Measurements from ENCODE around the gene STIL. TPM values are rescaled to one million over a fixed set of nuclear protein-coding genes. Genes with fewer than 3 reads are reported as not detected.

Gene STIL
- polyA plus RNA-seq, 1 donor (not counting 4 experiments of a cell fraction or from before 2014, with no cell fraction given) = 10.5 TPM

- H3K4me1 ChIP-seq (ENCODE audit: control insufficient read depth, extremely low read depth, insufficient read depth, low read length) = peaks cover 1% of the 10 kb centered on the region
- H3K4me2 ChIP-seq (ENCODE audit: control insufficient read depth, extremely low read depth, insufficient read depth, low read depth, low read length) = no peak overlapping the region
- dilution Hi-C loops (cut with MboI; ENCODE audit: extremely low pct_ligation_motif_present, low sequenced_read_pairs) = no loop called here
- H4K20me1 ChIP-seq (ENCODE audit: control insufficient read depth, extremely low read depth, insufficient read depth, low read length) = no peaks in the 10 kb centered on the region
- no peak for TF ChIP-seq CTCF (optimal IDR thresholded peaks at IDR 0.05 in 1 of 3, IDR thresholded peaks at IDR 0.05 in 1 of 3, conservative IDR thresholded peaks at IDR 0.05 in 1 of 3; ENCODE audit: extremely low read depth in 1 of 3, insufficient read depth in 2 of 3, low read length in 3 of 3)
- TF ChIP-seq EZH2 (IDR thresholded peaks at IDR 0.05; ENCODE audit: low read length) = no peak
- no peaks in the 10 kb centered on the region for H3K9me1 ChIP-seq (ENCODE audit: control insufficient read depth, extremely low read depth, insufficient read depth, low read length)
- H3K79me2 ChIP-seq (ENCODE audit: control insufficient read depth, insufficient read depth, low read length) = peaks cover 9% of the 10 kb centered on the region
- no peak for FAIRE-seq
- H3K9me3 ChIP-seq (ENCODE audit: control insufficient read depth, low read depth, low read length) = no peaks in the 10 kb centered on the region
- peak overlapping the region; percentile 39 for H2AFZ ChIP-seq (ENCODE audit: control insufficient read depth, low read length)
- H3K27ac ChIP-seq (ENCODE audit: control insufficient read depth, insufficient read depth, low read length) = no peak overlapping the region
- no peak overlapping the region for H3K9ac ChIP-seq (ENCODE audit: control insufficient read depth, extremely low read depth, insufficient read depth, low read length)
- DNase-seq (ENCODE audit: low read depth, low spot score) = no peak
- H3K4me3 ChIP-seq (ENCODE audit: control insufficient read depth in 2 of 3, extremely low read depth in 1 of 3, insufficient read depth in 2 of 3, low read depth in 1 of 3, low read length in 3 of 3) = no peak overlapping the region
- no peaks in the 10 kb centered on the region for H3K36me3 ChIP-seq (ENCODE audit: control insufficient read depth in 2 of 2, extremely low read depth in 1 of 2, insufficient read depth in 2 of 2, low read length in 2 of 2)
- H3K27me3 ChIP-seq (ENCODE audit: control insufficient read depth, extremely low read depth, insufficient read depth, low read length) = no peaks in the 10 kb centered on the region
These were observed 3.9 kb upstream of the STIL start for GRCh38 chr1:47317841-47318240.

- no peak for TF ChIP-seq CTCF (optimal IDR thresholded peaks at IDR 0.05 in 1 of 3, IDR thresholded peaks at IDR 0.05 in 1 of 3, conservative IDR thresholded peaks at IDR 0.05 in 1 of 3; ENCODE audit: extremely low read depth in 1 of 3, insufficient read depth in 2 of 3, low read length in 3 of 3)
- TF ChIP-seq EZH2 (IDR thresholded peaks at IDR 0.05; ENCODE audit: low read length) = no peak
- Histone ChIP-seq H3K4me2 (ENCODE audit: control insufficient read depth, extremely low read depth, insufficient read depth, low read depth, low read length) (no peak overlapping the region), H2AFZ (ENCODE audit: control insufficient read depth, low read length) (no peak overlapping the region), H3K27me3 (ENCODE audit: control insufficient read depth, extremely low read depth, insufficient read depth, low read length) (no peaks in the 10 kb centered on the region), H3K27ac (ENCODE audit: control insufficient read depth, insufficient read depth, low read length) (no peak overlapping the region), H3K79me2 (ENCODE audit: control insufficient read depth, insufficient read depth, low read length) (peaks cover 42% of the 10 kb centered on the region), H3K36me3 (ENCODE audit: control insufficient read depth in 2 of 2, extremely low read depth in 1 of 2, insufficient read depth in 2 of 2, low read length in 2 of 2) (peaks cover 1 to 9% of the 10 kb centered on the region in 2 experiments), H3K4me3 (ENCODE audit: control insufficient read depth in 2 of 3, extremely low read depth in 1 of 3, insufficient read depth in 2 of 3, low read depth in 1 of 3, low read length in 3 of 3) (no peak overlapping the region), H3K9ac (ENCODE audit: control insufficient read depth, extremely low read depth, insufficient read depth, low read length) (no peak overlapping the region), H3K9me3 (ENCODE audit: control insufficient read depth, low read depth, low read length) (no peaks in the 10 kb centered on the region), H4K20me1 (ENCODE audit: control insufficient read depth, extremely low read depth, insufficient read depth, low read length) (no peaks in the 10 kb centered on the region), H3K9me1 (ENCODE audit: control insufficient read depth, extremely low read depth, insufficient read depth, low read length) (no peaks in the 10 kb centered on the region), H3K4me1 (ENCODE audit: control insufficient read depth, extremely low read depth, insufficient read depth, low read length) (peaks cover 5% of the 10 kb centered on the region)
- dilution Hi-C loops (cut with MboI; ENCODE audit: extremely low pct_ligation_motif_present, low sequenced_read_pairs) = no loop called here
- DNase-seq (ENCODE audit: low read depth, low spot score) (no peak), FAIRE-seq (no peak)
These were observed 4.5 kb downstream of the STIL start for GRCh38 chr1:47309427-47309826.

Measured in keratinocyte (primary cell).